Articular chondrocyte of knee joint (primary cell): Measurements from ENCODE around the gene PPP1R1B. TPM values are rescaled to one million over a fixed set of nuclear protein-coding genes. Genes with fewer than 3 reads are reported as not detected.

Experiments
- total RNA-seq: library from RNA; depleted of rRNA; stranded (reverse); fragments of >200 nt; gene quantifications from 2 replicates; pipeline ENCODE4 v1.2.3, GENCODE V29; 2012

PPP1R1B gene
- total RNA-seq: not detected in 2 replicates

GRCh38 chr17:39626171-39627046 is at the start of gene PPP1R1B:
Gene PPP1R1B, plus strand, starts transcription at chr17:39626952. Its CDS starts 441 bp downstream, at chr17:39627393.

GRCh38 chr17:39607851-39608130 is 19.0 kb upstream of the PPP1R1B start, which contains the start of gene NEUROD2:
Gene NEUROD2, minus strand, starts transcription at chr17:39607920. Its CDS starts 1,321 bp downstream, at chr17:39606599.

DNA sequence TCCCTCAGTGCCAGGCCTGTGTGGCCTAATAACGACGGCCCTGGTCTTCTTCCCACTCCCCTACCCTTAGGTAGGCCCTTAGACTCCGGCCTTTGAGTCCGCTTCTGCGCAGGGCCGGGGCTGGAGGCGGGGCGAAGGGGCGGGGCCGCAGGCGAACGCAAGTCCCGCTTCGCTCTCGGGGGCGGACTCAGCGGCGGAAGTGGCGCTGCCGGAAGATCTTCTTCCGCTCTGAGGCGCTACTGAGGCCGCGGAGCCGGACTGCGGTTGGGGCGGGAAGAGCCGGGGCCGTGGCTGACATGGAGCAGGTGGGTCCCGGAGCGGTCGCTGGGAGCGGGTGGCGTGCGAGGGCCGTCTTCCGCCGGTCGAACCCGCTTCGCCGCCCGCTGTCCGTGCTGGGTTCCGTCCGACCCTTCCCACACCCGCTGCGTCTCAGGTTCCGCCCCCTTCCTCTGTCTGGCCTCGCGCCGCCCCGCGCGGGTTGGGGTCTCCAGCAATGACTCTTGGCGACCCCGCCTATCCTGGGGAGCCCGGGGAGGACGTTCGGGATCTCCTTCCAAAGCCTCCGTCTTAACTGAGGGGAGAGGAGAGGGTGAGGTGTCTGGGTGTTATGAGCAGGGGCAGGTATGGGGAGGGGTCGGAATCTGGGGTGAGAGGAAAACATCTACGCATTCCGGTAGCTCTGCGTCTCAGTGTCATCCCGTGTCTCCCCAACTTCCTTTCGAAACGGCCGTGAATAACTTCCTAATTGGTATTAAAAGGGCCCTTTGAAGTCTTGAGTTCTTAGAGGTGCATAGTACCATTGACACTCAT is 10.4 kb downstream of the PPP1R1B start, which contains the start of gene STARD3:
Gene STARD3, plus strand, starts transcription at position 218 of the 810 bp plus-strand sequence. CDS start 16,388 bp downstream, outside the sequence.

GRCh38 chr17:39664581-39665561 is 38.1 kb downstream of the PPP1R1B start, which contains the start of gene TCAP:
Gene TCAP, plus strand, starts transcription at chr17:39665349. Its CDS starts 11 bp downstream, at chr17:39665360.

GRCh38 chr17:39667945-39668924 is 41.5 kb downstream of the PPP1R1B start, which contains the start of gene PNMT:
Gene PNMT, plus strand, starts transcription at chr17:39668453. Its CDS starts 23 bp downstream, at chr17:39668476.

Other genes starting within 250 kb of the PPP1R1B start
- gene FBXL20, start 225.3 kb upstream of the PPP1R1B start, total RNA-seq: 21.7 and 22.7 TPM in 2 replicates
- 26.9 and 28.9 TPM in 2 replicates for gene MED1, start 175.7 kb upstream of the PPP1R1B start, total RNA-seq
- gene CDK12, start 165.5 kb upstream of the PPP1R1B start, total RNA-seq: 47.2 and 49.0 TPM in 2 replicates
- gene NEUROD2, start 19.0 kb upstream of the PPP1R1B start, total RNA-seq: not detected in 2 replicates
- 23.0 and 25.1 TPM in 2 replicates for gene STARD3, start 10.2 kb downstream of the PPP1R1B start, total RNA-seq
- 0.26 and 0.32 TPM in 2 replicates for gene TCAP, start 38.4 kb downstream of the PPP1R1B start, total RNA-seq
- not detected in 2 replicates for gene PNMT, start 41.5 kb downstream of the PPP1R1B start, total RNA-seq
- 11.4 and 13.1 TPM in 2 replicates for gene PGAP3, start 61.1 kb downstream of the PPP1R1B start, total RNA-seq
- 41.0 and 44.4 TPM in 2 replicates for gene ERBB2, start 73.1 kb downstream of the PPP1R1B start, total RNA-seq
- gene MIEN1, start 103.6 kb downstream of the PPP1R1B start, total RNA-seq: 21.4 and 28.5 TPM in 2 replicates
- 0.32 and 0.78 TPM in 2 replicates for gene GRB7, start 111.0 kb downstream of the PPP1R1B start, total RNA-seq
- not detected in 2 replicates for gene IKZF3, start 237.4 kb downstream of the PPP1R1B start, total RNA-seq
- not detected in 2 replicates for gene ZPBP2, start 241.2 kb downstream of the PPP1R1B start, total RNA-seq